ENCODE results near the gene WNT16.

WNT16 gene

GRCh38 chr7:121342631-121343030 is 13.8 kb downstream of the WNT16 start:
- in situ Hi-C loops (cut with MboI; ENCODE audit: low sequenced_read_pairs), result no loop called here

GRCh38 chr7:121343302-121343701 is 14.5 kb downstream of the WNT16 start:
- in situ Hi-C loops (cut with MboI; ENCODE audit: low sequenced_read_pairs), result no loop called here

- in situ Hi-C loops (cut with MboI; ENCODE audit: low sequenced_read_pairs), result no loop called here
Observed at GRCh38 chr7:121344093-121344492, 15.3 kb downstream of the WNT16 start.

- in situ Hi-C loops (cut with MboI; ENCODE audit: low sequenced_read_pairs), result no loop called here
Observed at GRCh38 chr7:121344497-121344896, 15.7 kb downstream of the WNT16 start.

- in situ Hi-C loops (cut with MboI; ENCODE audit: low sequenced_read_pairs), result loop anchor here (25.0 kb wide), 2 partner anchors 186 to 636 kb away; no protein-coding TSS in a partner anchor
Observed at GRCh38 chr7:121351682-121352081, 22.9 kb downstream of the WNT16 start.

GRCh38 chr7:121352323-121352722 is 23.5 kb downstream of the WNT16 start:
- in situ Hi-C loops (cut with MboI; ENCODE audit: low sequenced_read_pairs), result loop anchor here (25.0 kb wide), 2 partner anchors 185 to 635 kb away; no protein-coding TSS in a partner anchor

- in situ Hi-C loops (cut with MboI; ENCODE audit: low sequenced_read_pairs), result loop anchor here (25.0 kb wide), 2 partner anchors 182 to 632 kb away; no protein-coding TSS in a partner anchor
Observed at GRCh38 chr7:121355574-121355973, 26.8 kb downstream of the WNT16 start.

- in situ Hi-C loops (cut with MboI; ENCODE audit: low sequenced_read_pairs), result loop anchor here (25.0 kb wide), 2 partner anchors 177 to 627 kb away; no protein-coding TSS in a partner anchor
Observed at GRCh38 chr7:121360564-121360963, 31.8 kb downstream of the WNT16 start.

GRCh38 chr7:121366852-121367431 is 38.1 kb downstream of the WNT16 start:
- in situ Hi-C loops (cut with MboI; ENCODE audit: low sequenced_read_pairs), result loop anchor here (25.0 kb wide), 2 partner anchors 170 to 620 kb away; no protein-coding TSS in a partner anchor

- in situ Hi-C loops (cut with MboI; ENCODE audit: low sequenced_read_pairs), result loop anchor here (25.0 kb wide), 2 partner anchors 168 to 618 kb away; no protein-coding TSS in a partner anchor
Observed at GRCh38 chr7:121369462-121369861, 40.7 kb downstream of the WNT16 start.

GRCh38 chr7:121371367-121371766 is 42.6 kb downstream of the WNT16 start:
- in situ Hi-C loops (cut with MboI; ENCODE audit: low sequenced_read_pairs), result loop anchor here (25.0 kb wide), 2 partner anchors 166 to 616 kb away; no protein-coding TSS in a partner anchor

GRCh38 chr7:121371883-121372282 is 43.1 kb downstream of the WNT16 start:
- in situ Hi-C loops (cut with MboI; ENCODE audit: low sequenced_read_pairs), result loop anchor here (25.0 kb wide), 2 partner anchors 165 to 615 kb away; no protein-coding TSS in a partner anchor

GRCh38 chr7:121372376-121373010 is 43.7 kb downstream of the WNT16 start:
- in situ Hi-C loops (cut with MboI; ENCODE audit: low sequenced_read_pairs), result loop anchor here (25.0 kb wide), 2 partner anchors 165 to 615 kb away; no protein-coding TSS in a partner anchor

- in situ Hi-C loops (cut with MboI; ENCODE audit: low sequenced_read_pairs), result loop anchor here (25.0 kb wide), 2 partner anchors 164 to 614 kb away; no protein-coding TSS in a partner anchor
Observed at GRCh38 chr7:121373177-121373576, 44.4 kb downstream of the WNT16 start.

- in situ Hi-C loops (cut with MboI; ENCODE audit: low sequenced_read_pairs), result no loop called here
Observed at GRCh38 chr7:121376979-121377378, 48.2 kb downstream of the WNT16 start.

GRCh38 chr7:121379930-121380329 is 51.1 kb downstream of the WNT16 start:
- in situ Hi-C loops (cut with MboI; ENCODE audit: low sequenced_read_pairs), result no loop called here

GRCh38 chr7:121382473-121382872 is 53.7 kb downstream of the WNT16 start:
- in situ Hi-C loops (cut with MboI; ENCODE audit: low sequenced_read_pairs), result no loop called here

GRCh38 chr7:121383235-121383910 is 54.6 kb downstream of the WNT16 start:
- in situ Hi-C loops (cut with MboI; ENCODE audit: low sequenced_read_pairs), result no loop called here

GRCh38 chr7:121384265-121384664 is 55.5 kb downstream of the WNT16 start:
- in situ Hi-C loops (cut with MboI; ENCODE audit: low sequenced_read_pairs), result no loop called here

GRCh38 chr7:121385056-121385799 is 56.4 kb downstream of the WNT16 start:
- in situ Hi-C loops (cut with MboI; ENCODE audit: low sequenced_read_pairs), result no loop called here

- in situ Hi-C loops (cut with MboI; ENCODE audit: low sequenced_read_pairs), result no loop called here
Observed at GRCh38 chr7:121385800-121386179, 57.0 kb downstream of the WNT16 start.
